PC-3 (cell line): ENCODE measurements around the gene SLMAP. TPM values are rescaled to one million over a fixed set of nuclear protein-coding genes. Genes with fewer than 3 reads are reported as not detected.

ENCODE experiments used
- ATAC-seq: fragments of 200-7000 bp; cut with Tn5 transposase; 2 replicates; pipeline ENCODE4 v1.9.1; 2020; ENCODE audit warnings: mild to moderate bottlenecking, moderate library complexity
- BruUV-seq: library from RNA; stranded (reverse); fragments of 400-500 nt; replicated peaks from 2 replicates; lab custom pipeline; 2021; lab: Mats Ljungman, UMichigan
- CTCF ChIA-PET: fragments of 300-600 bp; sonication (Branson Sonifier 250); formaldehyde crosslinking; loops from one replicate; lab custom pipeline; 2022; ENCODE audit warnings: antibody characterized with exemption; lab: Charles Lee
- POLR2A ChIA-PET: fragments of 300-600 bp; sonication (Branson Sonifier 250); formaldehyde crosslinking; loops from one replicate; lab custom pipeline; 2022; ENCODE audit warnings: antibody characterized with exemption; ENCODE audit not compliant: unreplicated experiment; lab: Charles Lee
- DNase-seq: peaks from one replicate; pipeline ENCODE4 v3.0.0-alpha.2; 2015
- H2AFZ ChIP-seq: fragments of 300-600 bp; sonication (generic); 2 replicates; pipeline ENCODE4 v1.6.0; 2016; ENCODE audit warnings: antibody characterized with exemption, low read length
- H3F3A ChIP-seq: fragments of 300-600 bp; sonication (generic); one replicate; pipeline ENCODE4 v1.6.0; 2017; ENCODE audit warnings: antibody characterized with exemption, low read length, control low read depth, mild to moderate bottlenecking; ENCODE audit not compliant: unreplicated experiment
- H3K27ac ChIP-seq: fragments of 300-600 bp; sonication (generic); 2 replicates; pipeline ENCODE4 v1.5.1; 2016; ENCODE audit warnings: mild to moderate bottlenecking, low read length
- H3K27me3 ChIP-seq: fragments of 300-600 bp; sonication (generic); 2 replicates; pipeline ENCODE4 v1.6.1; 2016; ENCODE audit warnings: low read length, mixed read lengths
- H3K36me3 ChIP-seq: fragments of 300-600 bp; sonication (generic); 2 replicates; pipeline ENCODE4 v1.6.1; 2016; ENCODE audit warnings: low read depth, mixed run types, low read length, mixed read lengths
- H3K4me1 ChIP-seq: fragments of 300-600 bp; sonication (generic); 2 replicates; pipeline ENCODE4 v1.5.1; 2016; ENCODE audit warnings: low read length; ENCODE audit not compliant: insufficient read depth
- H3K4me2 ChIP-seq: fragments of 300-600 bp; sonication (generic); 2 replicates; pipeline ENCODE4 v1.6.0; 2016; ENCODE audit warnings: low read length
- H3K4me3 ChIP-seq: fragments of 300-600 bp; sonication (generic); 2 replicates; pipeline ENCODE4 v1.5.1; 2016; ENCODE audit warnings: mild to moderate bottlenecking, low read length, mixed read lengths
- H3K79me2 ChIP-seq: fragments of 300-600 bp; sonication (generic); 2 replicates; pipeline ENCODE4 v1.6.1; 2017; ENCODE audit warnings: low read length, mixed read lengths
- H3K9ac ChIP-seq: fragments of 300-600 bp; sonication (generic); 2 replicates; pipeline ENCODE4 v1.6.0; 2016; ENCODE audit warnings: mild to moderate bottlenecking, low read length
- H3K9me2 ChIP-seq: fragments of 300-600 bp; sonication (generic); replicated peaks from 2 replicates; pipeline ENCODE4 v1.6.1; 2016; ENCODE audit warnings: mixed run types, low read length, mixed read lengths
- H3K9me3 ChIP-seq: fragments of 300-600 bp; sonication (generic); 2 replicates; pipeline ENCODE4 v1.6.1; 2016; ENCODE audit warnings: low read length, mixed read lengths
- H4K20me1 ChIP-seq: fragments of 300-600 bp; sonication (generic); 2 replicates; pipeline ENCODE4 v1.6.1; 2016; ENCODE audit warnings: low read length, mixed read lengths
- CTCF ChIP-seq: fragments of 300-600 bp; sonication (generic); conservative IDR thresholded peaks from 2 replicates; pipeline ENCODE4 v1.5.1; 2017; ENCODE audit warnings: antibody characterized with exemption, low read depth, mild to moderate bottlenecking, low read length
- EZH2 ChIP-seq: fragments of 300-600 bp; sonication (generic); IDR thresholded peaks from one replicate; pipeline ENCODE4 v1.6.1; 2017; ENCODE audit warnings: antibody characterized with exemption, mild to moderate bottlenecking, low read length; ENCODE audit not compliant: unreplicated experiment
- EZH2phosphoT487 ChIP-seq: fragments of 300-600 bp; sonication (generic); IDR thresholded peaks from 2 replicates; pipeline ENCODE4 v1.6.1; 2018; ENCODE audit warnings: mild to moderate bottlenecking, antibody characterized with exemption, low read length, borderline replicate concordance
- intact Hi-C: fragments of 100-400 bp; cut with micrococcal nuclease; formaldehyde crosslinking; loops from 2 replicates; pipeline ENCODE4 v1.9.0; 2023
- total RNA-seq: library from RNA; depleted of rRNA; stranded (reverse); fragments of >200 nt; gene quantifications from 2 replicates; pipeline ENCODE4 v1.2.3, GENCODE V29; 2014

The SLMAP gene
- total RNA-seq, 1 experiment from 2014 or later = 60.0 TPM

GRCh38 chr3:57939775-57940174 lies 183.7 kb downstream of the SLMAP start:
- DNase-seq = no peak
- Histone ChIP-seq H3F3A (no peaks in the 10 kb centered on the region), H3K9me2 (no peaks in the 10 kb centered on the region), H3K36me3 (peaks cover 3% of the 10 kb centered on the region; the same call in 1 of the 2 replicates), H3K4me2 (no peak overlapping the region), H3K4me3 (no peak overlapping the region), H3K9me3 (no peaks in the 10 kb centered on the region), H4K20me1 (no peaks in the 10 kb centered on the region), H3K9ac (no peak overlapping the region), H3K27me3 (no peaks in the 10 kb centered on the region), H3K4me1 (no peaks in the 10 kb centered on the region), H3K27ac (no peak overlapping the region), H2AFZ (no peak overlapping the region), H3K79me2 (no peaks in the 10 kb centered on the region)
- TF ChIP-seq EZH2 (no peak), CTCF (no peak), EZH2phosphoT487 (no peak)
- intact Hi-C loops = no loop called here
- no peak for ATAC-seq
- POLR2A ChIA-PET = no interaction called here
- no TSS peak for BruUV-seq
- CTCF ChIA-PET = no interaction called here

GRCh38 chr3:57942388-57942787 lies 186.3 kb downstream of the SLMAP start:
- no TSS peak for BruUV-seq
- no peaks in the 10 kb centered on the region for H3K79me2 ChIP-seq
- H3K27ac ChIP-seq = no peak overlapping the region
- H3K4me3 ChIP-seq = no peak overlapping the region
- DNase-seq = no peak
- no peaks in the 10 kb centered on the region for H3F3A ChIP-seq
- H2AFZ ChIP-seq = no peak overlapping the region
- TF ChIP-seq EZH2phosphoT487 (no peak), EZH2 (no peak)
- intact Hi-C loops = no loop called here
- ChIA-PET POLR2A (no interaction called here), CTCF (no interaction called here)
- no peaks in the 10 kb centered on the region for H3K9me2 ChIP-seq
- no peak overlapping the region for H3K9ac ChIP-seq
- ATAC-seq = no peak
- H3K27me3 ChIP-seq = no peaks in the 10 kb centered on the region
- no peaks in the 10 kb centered on the region for H3K9me3 ChIP-seq
- H3K4me2 ChIP-seq = no peak overlapping the region
- no peaks in the 10 kb centered on the region for H3K4me1 ChIP-seq
- peaks cover 3% of the 10 kb centered on the region; the same call in 1 of the 2 replicates for H3K36me3 ChIP-seq
- H4K20me1 ChIP-seq = no peaks in the 10 kb centered on the region

- intact Hi-C loops = no loop called here
- POLR2A ChIA-PET = interaction anchor here (0.6 kb wide), 2 partner anchors 14 to 62 kb away, joined by 3 read pairs; no protein-coding TSS in a partner anchor
- Histone ChIP-seq H3K27me3 (no peaks in the 10 kb centered on the region), H2AFZ (no peak overlapping the region), H3K4me3 (no peak overlapping the region), H3K79me2 (no peaks in the 10 kb centered on the region), H3K4me2 (no peak overlapping the region), H4K20me1 (no peaks in the 10 kb centered on the region), H3K9me2 (no peaks in the 10 kb centered on the region), H3K9me3 (no peaks in the 10 kb centered on the region), H3K4me1 (no peaks in the 10 kb centered on the region), H3F3A (no peaks in the 10 kb centered on the region), H3K36me3 (peaks cover 3% of the 10 kb centered on the region; the same call in 1 of the 2 replicates), H3K27ac (no peak overlapping the region), H3K9ac (no peak overlapping the region)
- peak; percentile 68 for DNase-seq
- no peak for TF ChIP-seq EZH2phosphoT487
- no peak for TF ChIP-seq CTCF
- TF ChIP-seq EZH2 = no peak
- CTCF ChIA-PET = no interaction called here
- BruUV-seq = no TSS peak
- peak; percentile 59 for ATAC-seq
Measured at GRCh38 chr3:57942872-57943283, 186.8 kb downstream of the SLMAP start.
